Gastrocnemius medialis (tissue), 4 donors: ENCODE results near the gene TSSC4.

Source experiments
- CTCF ChIP-seq, 5 experiments: fragments of 450-650 bp in 3 of 5; fragments of 200-600 bp in 2 of 5; sonication (generic) in 2 of 5; IDR thresholded peaks in 4 of 5; conservative IDR thresholded peaks in 1 of 5; 1 replicate in 4 of 5; 2 replicates in 1 of 5; pipeline ENCODE4 v1.5.1; 2016 to 2019; ENCODE audit warnings: antibody characterized with exemption in 5 of 5, mild to moderate bottlenecking in 3 of 5, moderate library complexity in 3 of 5
- POLR2A ChIP-seq, 2 donors: fragments of 450-650 bp; IDR thresholded peaks; one replicate each; pipeline ENCODE4 v1.6.1; 2017; ENCODE audit warnings: antibody characterized with exemption in 2 of 2, mild to moderate bottlenecking in 2 of 2, moderate library complexity in 2 of 2

GRCh38 chr11:2422461-2423156 lies 22.1 kb downstream of the TSSC4 start:
- TF ChIP-seq CTCF (IDR thresholded peaks at IDR 0.05 in 4 of 5, conservative IDR thresholded peaks at IDR 0.05 in 1 of 5) (no peak), POLR2A (IDR thresholded peaks at IDR 0.05) (no peak)
